PC-9 (cell line): ENCODE measurements around the gene NSG2. TPM values are rescaled to one million over a fixed set of nuclear protein-coding genes. Genes with fewer than 3 reads are reported as not detected.

Experiments
- BruUV-seq: library from RNA; stranded (reverse); fragments of 400-500 nt; replicated peaks from 2 replicates; lab custom pipeline; 2021; lab: Mats Ljungman, UMichigan
- CTCF ChIA-PET: fragments of 300-600 bp; sonication (Branson Sonifier 250); formaldehyde crosslinking; loops from one replicate; lab custom pipeline; 2022; ENCODE audit warnings: antibody characterized with exemption; lab: Charles Lee
- POLR2A ChIA-PET: fragments of 300-600 bp; sonication (Branson Sonifier 250); formaldehyde crosslinking; loops from one replicate; lab custom pipeline; 2022; ENCODE audit warnings: antibody characterized with exemption; ENCODE audit not compliant: unreplicated experiment; lab: Charles Lee
- DNase-seq, 2 experiments: peaks; one replicate each; pipeline versions ENCODE4 v3.0.0 to v3.0.0-alpha.2; 2015 to 2022; ENCODE audit warnings: mixed read lengths in 1 of 2
- H2AFZ ChIP-seq: fragments of 200-600 bp; sonication (generic); 2 replicates; pipeline ENCODE4 v1.8.1; 2017; ENCODE audit warnings: antibody characterized with exemption
- H3F3A ChIP-seq: fragments of 200-600 bp; sonication (generic); 2 replicates; pipeline ENCODE4 v1.8.1; 2017; ENCODE audit warnings: antibody characterized with exemption, mild to moderate bottlenecking, low read depth; ENCODE audit not compliant: insufficient read depth
- H3K27ac ChIP-seq: fragments of 200-600 bp; sonication (generic); 2 replicates; pipeline ENCODE4 v1.6.1; 2016; ENCODE audit warnings: mixed run types
- H3K27me3 ChIP-seq: fragments of 200-600 bp; sonication (generic); 2 replicates; pipeline ENCODE4 v1.6.1; 2016; ENCODE audit warnings: low read depth, mixed run types; ENCODE audit not compliant: insufficient read depth
- H3K36me3 ChIP-seq: fragments of 200-600 bp; sonication (generic); 2 replicates; pipeline ENCODE4 v1.6.1; 2016; ENCODE audit warnings: low read depth, mixed run types
- H3K4me1 ChIP-seq: fragments of 200-600 bp; sonication (generic); replicated peaks from 2 replicates; pipeline ENCODE4 v1.6.1; 2016; ENCODE audit warnings: mixed run types; ENCODE audit not compliant: insufficient read depth
- H3K4me2 ChIP-seq: fragments of 200-600 bp; sonication (generic); 2 replicates; pipeline ENCODE4 v1.6.1; 2017; ENCODE audit warnings: mixed run types
- H3K4me3 ChIP-seq: fragments of 200-600 bp; sonication (generic); 2 replicates; pipeline ENCODE4 v1.6.1; 2016; ENCODE audit warnings: mixed run types
- H3K79me2 ChIP-seq: fragments of 200-600 bp; sonication (generic); 2 replicates; pipeline ENCODE4 v1.6.1; 2017; ENCODE audit warnings: low read depth, mixed run types
- H3K9me2 ChIP-seq: fragments of 200-600 bp; sonication (generic); 2 replicates; pipeline ENCODE4 v1.8.1; 2017; ENCODE audit warnings: mild to moderate bottlenecking; ENCODE audit not compliant: insufficient read depth
- H3K9me3 ChIP-seq: fragments of 200-600 bp; sonication (generic); 2 replicates; pipeline ENCODE4 v1.8.1; 2016; ENCODE audit warnings: low read depth; ENCODE audit not compliant: insufficient read depth
- H4K20me1 ChIP-seq: fragments of 200-600 bp; sonication (generic); 2 replicates; pipeline ENCODE4 v1.8.1; 2017; ENCODE audit not compliant: insufficient read depth
- CTCF ChIP-seq: fragments of 200-600 bp; sonication (generic); conservative IDR thresholded peaks from 2 replicates; pipeline ENCODE4 v1.6.1; 2017; ENCODE audit warnings: mixed run types, antibody characterized with exemption, mild to moderate bottlenecking, moderate library complexity
- EZH2 ChIP-seq: fragments of 200-600 bp; sonication (generic); IDR thresholded peaks from 2 replicates; pipeline ENCODE4 v1.8.0; 2017; ENCODE audit warnings: antibody characterized with exemption, low read depth
- intact Hi-C: fragments of 100-400 bp; cut with micrococcal nuclease; formaldehyde crosslinking; loops from one replicate; pipeline ENCODE4 v1.10.0; 2022; ENCODE audit not compliant: unreplicated experiment
- total RNA-seq: library from RNA; stranded (reverse); gene quantifications from 2 replicates; pipeline ENCODE4 v1.2.3, GENCODE V29; 2021

Gene NSG2
- total RNA-seq, 1 experiment from 2014 or later: not detected

DNA sequence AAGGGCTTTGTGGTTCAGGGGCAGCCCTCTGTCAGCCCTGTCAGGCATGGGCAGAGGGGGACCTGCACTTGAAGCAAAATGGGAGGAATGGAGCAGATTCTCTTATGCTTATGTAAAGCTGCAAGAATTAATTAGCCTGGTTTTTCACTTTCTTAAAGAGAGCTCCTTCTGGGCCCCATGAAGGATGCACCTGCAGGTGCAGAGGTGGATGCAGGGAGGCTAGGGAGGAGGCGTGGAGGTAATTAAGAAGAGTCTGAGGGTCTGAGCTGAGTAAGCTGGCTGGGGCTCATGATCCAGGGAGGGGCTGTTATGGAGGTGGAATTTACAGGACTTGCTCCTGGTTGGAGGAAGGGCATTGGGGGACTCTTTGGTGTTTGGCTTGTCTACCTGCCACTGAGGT, 22.0 kb downstream of the NSG2 start:
- no peak overlapping the region for H2AFZ ChIP-seq
- no peaks in the 10 kb centered on the region for H3K79me2 ChIP-seq
- POLR2A ChIA-PET: no interaction called here
- no peaks in the 10 kb centered on the region for H3K36me3 ChIP-seq
- DNase-seq: no peak
- CTCF ChIA-PET: no interaction called here
- BruUV-seq: no TSS peak
- no peaks in the 10 kb centered on the region for H3K9me3 ChIP-seq
- H4K20me1 ChIP-seq: no peaks in the 10 kb centered on the region
- H3K4me2 ChIP-seq: no peak overlapping the region
- H3K4me3 ChIP-seq: no peak overlapping the region
- peaks cover 82% of the 10 kb centered on the region for H3K27me3 ChIP-seq
- H3F3A ChIP-seq: no peaks in the 10 kb centered on the region
- H3K9me2 ChIP-seq: no peaks in the 10 kb centered on the region
- no peak overlapping the region for H3K27ac ChIP-seq
- intact Hi-C loops: no loop called here
- H3K4me1 ChIP-seq: no peaks in the 10 kb centered on the region
- TF ChIP-seq EZH2 (no peak), CTCF (no peak)

DNA sequence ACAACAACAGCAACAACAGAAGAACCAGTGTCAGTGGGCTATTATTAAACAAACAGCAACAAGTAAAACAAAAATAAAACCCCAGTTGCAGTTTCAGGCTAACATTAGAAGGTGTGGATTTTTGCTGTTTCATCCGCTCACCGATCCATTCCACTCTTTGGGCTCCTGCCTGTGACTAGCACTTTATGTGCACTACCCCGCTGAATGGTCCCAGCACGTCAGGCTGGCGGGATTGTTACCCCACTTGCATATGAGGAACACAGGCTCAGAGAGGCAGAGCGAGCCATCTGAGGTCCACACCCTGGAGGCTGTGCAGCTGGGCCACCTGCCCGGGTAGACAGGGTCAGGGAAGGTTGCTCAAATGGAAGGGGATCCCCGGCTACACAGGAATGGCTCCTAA, 26.0 kb downstream of the NSG2 start:
- Histone ChIP-seq H3K27me3 (peaks cover 90% of the 10 kb centered on the region), H2AFZ (no peak overlapping the region), H3K4me2 (no peak overlapping the region), H3K79me2 (no peaks in the 10 kb centered on the region), H3K27ac (no peak overlapping the region), H3F3A (no peaks in the 10 kb centered on the region), H3K9me3 (no peaks in the 10 kb centered on the region), H4K20me1 (no peaks in the 10 kb centered on the region), H3K4me1 (no peaks in the 10 kb centered on the region), H3K4me3 (no peak overlapping the region), H3K36me3 (no peaks in the 10 kb centered on the region), H3K9me2 (no peaks in the 10 kb centered on the region)
- TF ChIP-seq CTCF (no peak), EZH2 (no peak)
- no TSS peak for BruUV-seq
- ChIA-PET POLR2A (no interaction called here), CTCF (no interaction called here)
- DNase-seq: no peak
- intact Hi-C loops: no loop called here

GRCh38 chr5:174073122-174073660, 27.7 kb downstream of the NSG2 start:
- Histone ChIP-seq H3K4me3 (no peak overlapping the region), H3K79me2 (no peaks in the 10 kb centered on the region), H3K27me3 (peaks cover 93% of the 10 kb centered on the region), H3K36me3 (no peaks in the 10 kb centered on the region), H3K4me1 (no peaks in the 10 kb centered on the region), H3K4me2 (no peak overlapping the region), H3K9me3 (no peaks in the 10 kb centered on the region; the same call in 1 of the 2 replicates), H3K9me2 (no peaks in the 10 kb centered on the region), H2AFZ (no peak overlapping the region), H4K20me1 (no peaks in the 10 kb centered on the region), H3K27ac (no peak overlapping the region), H3F3A (no peaks in the 10 kb centered on the region)
- ChIA-PET POLR2A (no interaction called here), CTCF (no interaction called here)
- no TSS peak for BruUV-seq
- intact Hi-C loops: no loop called here
- no peak for DNase-seq
- TF ChIP-seq EZH2 (no peak), CTCF (no peak)
